Ovary (tissue), 9 donors: ENCODE data around the gene PTPN2. TPM values are rescaled to one million over a fixed set of nuclear protein-coding genes. Genes with fewer than 3 reads are reported as not detected.

Experiments
- DNase-seq, 5 donors: peaks; one replicate each; pipeline ENCODE4 v3.0.0-alpha.2; 2019 to 2020
- H3K27ac ChIP-seq, 2 donors: fragments of 200-600 bp; one replicate each; pipeline versions ENCODE4 v1.5.1 to v1.8.0; 2019 to 2022
- H3K27me3 ChIP-seq: fragments of 200-600 bp; one replicate; pipeline ENCODE4 v1.8.0; 2022
- H3K36me3 ChIP-seq: fragments of 200-600 bp; sonication (generic); one replicate; pipeline ENCODE4 v1.5.1; 2019
- H3K4me1 ChIP-seq: one replicate; pipeline ENCODE4 v1.8.1; 2013; ENCODE audit warnings: mild to moderate bottlenecking, moderate library complexity; ENCODE audit not compliant: insufficient read depth
- H3K4me3 ChIP-seq: fragments of 200-600 bp; sonication (generic); one replicate; pipeline ENCODE4 v1.5.1; 2017
- H3K9me3 ChIP-seq, 2 donors: fragments of 200-600 bp in 1 of 2; sonication (generic) in 1 of 2; one replicate each; pipeline versions ENCODE4 v1.5.1 to v1.8.1; 2013 to 2019; ENCODE audit warnings: mild to moderate bottlenecking in 1 of 2, moderate library complexity in 1 of 2
- CTCF ChIP-seq, 3 donors: fragments of 450-650 bp in 2 of 3; fragments of 200-600 bp in 1 of 3; IDR thresholded peaks; one replicate each; pipeline versions ENCODE4 v1.5.1 to v1.8.0; 2016 to 2022; ENCODE audit warnings: antibody characterized with exemption in 3 of 3, mild to moderate bottlenecking in 1 of 3
- EP300 ChIP-seq: sonication (generic); formaldehyde crosslinking; IDR thresholded peaks from one replicate; pipeline ENCODE4 v1.6.1; 2017; ENCODE audit warnings: antibody characterized with exemption
- POLR2A ChIP-seq: fragments of 450-650 bp; IDR thresholded peaks from one replicate; pipeline ENCODE4 v1.6.1; 2017; ENCODE audit warnings: antibody characterized with exemption, mild to moderate bottlenecking, moderate library complexity
- WGBS, 3 donors: extraction: QIAGEN DNeasy Blood & Tissue Kit in 1 of 3; methylation state at CpG; one replicate each; pipeline versions ENCODE4 v1.1.5 to v1.1.7; 2013 to 2017; 5-methylcytosine and 5-hydroxymethylcytosine counted together
- intact Hi-C, 4 donors: fragments of 100-400 bp; cut with DNase I; formaldehyde crosslinking; loops; one replicate each; pipeline versions ENCODE4 v1.11.0 to v1.15.1; 2022 to 2023
- polyA plus RNA-seq, 2 donors: library from polyadenylated mRNA; stranded (reverse); fragments of 200-250 nt in 1 of 2; fragments of 350-450 nt in 1 of 2; fragmentation: Illumina TruSeq in 1 of 2; extraction: RNeasy Lipid Tissue Mini Kit (QIAGEN cat#74804) in 1 of 2; gene quantifications; one replicate each; pipeline ENCODE4 v1.2.3, GENCODE V29; 2013 to 2014
- total RNA-seq, 7 donors: library from RNA; depleted of rRNA in 2 of 7; stranded (reverse); fragments of >200 nt in 2 of 7; fragmentation: NEBNext Ultra II Directional in 3 of 7; extraction: Animal tissue kit (Norgen Biotek cat#: 25700) in 3 of 7; gene quantifications; one replicate each; pipeline versions ENCODE4 v1.1.0 to v1.2.4, GENCODE V29; 2016 to 2023
- donor health status: DM: no; HTN: no; CAD: no; lungs with moderate emphysema.
- donor health status: DM: no; HTN: no; CAD: no.
- donor health status: Bipolar disorder and iron deficiency.
- donor health status: DM: yes; HTN: yes; CAD: no.
- donor health status: DM: no; HTN: no; CAD: no.
- donor health status: DM: yes; HTN: yes; CAD: no.

PTPN2 gene
- total and polyA plus RNA-seq, 9 donors = 29.4 to 48.1 (median 36.2) TPM

DNA sequence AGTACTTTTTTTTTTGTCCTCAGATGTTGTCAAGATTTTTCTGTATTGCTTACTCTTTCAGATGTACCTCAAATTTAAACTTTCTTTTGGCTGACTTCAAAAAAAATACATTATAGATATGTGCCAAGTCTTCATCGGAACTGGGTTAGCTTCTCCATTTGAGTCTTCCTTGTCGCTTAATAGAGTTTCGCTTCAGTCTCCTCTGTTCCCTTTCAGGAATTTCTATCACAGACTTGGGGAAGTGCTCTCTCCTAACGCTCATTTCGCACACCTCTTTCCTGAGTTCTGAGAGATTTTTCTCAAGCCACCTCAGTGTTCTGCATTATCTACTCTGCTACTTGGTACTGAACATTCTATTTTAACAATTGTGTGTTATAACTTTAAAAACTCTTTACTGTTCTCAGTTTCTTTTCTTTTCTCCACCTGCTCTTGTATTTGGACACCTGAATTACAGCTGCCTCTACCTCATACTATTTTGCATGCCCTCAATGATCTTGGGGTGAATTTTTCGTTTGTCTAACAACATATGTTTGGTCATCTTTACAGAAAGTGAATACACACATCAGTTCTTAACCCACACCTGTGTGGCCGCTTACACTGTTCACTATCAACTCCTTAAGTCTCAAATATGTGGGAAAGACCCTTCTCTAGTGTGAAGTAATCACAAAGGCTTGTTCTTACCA, 16.5 kb downstream of the PTPN2 start:
- Histone ChIP-seq H3K4me3 (no peak overlapping the region), H3K4me1 (no peaks in the 10 kb centered on the region), H3K27ac (no peak overlapping the region), H3K27me3 (no peaks in the 10 kb centered on the region), H3K9me3 (no peaks in the 10 kb centered on the region), H3K36me3 (no peaks in the 10 kb centered on the region)
- WGBS, 3 donors = 88 to 89% (median 89%) methylated on average over 7 of the region's 7 CpGs
- intact Hi-C loops = no loop called here
- no peak for TF ChIP-seq CTCF (IDR thresholded peaks at IDR 0.05)
- no peak for TF ChIP-seq POLR2A
- no peak for TF ChIP-seq EP300
- no peak for DNase-seq

- no peaks in the 10 kb centered on the region for H3K36me3 ChIP-seq
Observed at GRCh38 chr18:12863687-12864216, 20.3 kb downstream of the PTPN2 start.

DNA sequence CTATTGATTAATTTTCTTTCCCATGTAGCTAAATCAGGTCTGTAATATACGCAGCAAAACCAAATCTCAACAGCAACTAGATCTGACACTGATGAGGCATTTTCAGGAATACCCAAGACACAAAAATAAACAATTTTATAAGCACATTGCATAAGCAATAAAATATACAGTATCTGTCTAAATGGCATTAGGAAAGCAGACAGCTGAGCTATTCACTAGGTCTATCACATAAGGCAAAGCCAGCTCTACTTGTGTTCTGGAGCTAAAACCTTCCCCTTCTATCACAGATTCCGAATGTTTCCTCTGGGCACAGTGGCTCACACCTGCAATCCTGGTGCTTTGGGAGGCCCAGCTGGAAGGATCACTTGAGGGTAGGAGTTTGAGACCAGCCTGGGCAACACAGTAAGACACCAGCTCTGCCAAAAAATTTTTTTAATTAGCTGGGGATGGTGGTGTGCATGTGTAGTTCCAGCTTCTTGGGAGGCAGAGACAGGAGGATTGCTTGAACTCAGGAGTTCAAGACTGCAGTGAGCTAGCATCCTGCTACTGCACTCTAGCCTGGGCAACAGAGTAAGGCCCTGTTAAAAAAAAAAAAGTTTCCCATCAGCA, 21.1 kb downstream of the PTPN2 start:
- H3K27ac ChIP-seq = no peak overlapping the region
- WGBS, 3 donors = 90 to 100% (median 95%) methylated on average over 2 of the region's 2 CpGs
- intact Hi-C loops = no loop called here

More at GRCh38 chr18:12863687-12864216, 20.3 kb downstream of the PTPN2 start:
- H3K9me3 ChIP-seq = no peaks in the 10 kb centered on the region
- no peaks in the 10 kb centered on the region for H3K27me3 ChIP-seq
- intact Hi-C loops = no loop called here
- WGBS, 3 donors = 54 to 63% (median 56%) methylated on average over 3 of the region's 3 CpGs
- no peak overlapping the region for H3K27ac ChIP-seq
- TF ChIP-seq POLR2A (no peak), CTCF (IDR thresholded peaks at IDR 0.05) (no peak), EP300 (no peak)
- H3K4me3 ChIP-seq = no peak overlapping the region
- no peaks in the 10 kb centered on the region for H3K4me1 ChIP-seq
- DNase-seq = no peak

DNA sequence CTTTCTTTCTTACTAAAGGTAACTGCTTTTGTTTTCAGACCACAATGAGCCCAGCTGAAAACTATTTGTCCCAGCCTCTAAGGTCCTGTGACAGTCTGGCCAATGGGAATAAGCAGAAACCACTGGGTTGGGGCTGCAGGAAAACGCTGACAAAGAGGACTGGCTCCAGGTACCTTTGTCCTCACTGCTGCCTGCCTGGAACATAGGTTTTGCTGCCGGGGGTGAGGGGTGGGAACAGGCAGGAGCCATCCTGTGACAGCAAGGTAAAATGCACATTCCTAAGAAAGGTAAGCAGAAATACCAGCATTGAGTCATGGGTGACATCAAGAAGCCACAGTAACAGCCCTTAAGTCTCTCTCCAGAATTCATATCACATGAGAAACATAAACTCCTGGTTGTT, 21.6 kb downstream of the PTPN2 start:
- TF ChIP-seq CTCF (IDR thresholded peaks at IDR 0.05) (no peak), EP300 (no peak), POLR2A (no peak)
- Histone ChIP-seq H3K4me1 (no peaks in the 10 kb centered on the region), H3K27ac (no peak overlapping the region), H3K27me3 (no peaks in the 10 kb centered on the region), H3K9me3 (no peaks in the 10 kb centered on the region), H3K4me3 (no peak overlapping the region), H3K36me3 (no peaks in the 10 kb centered on the region)
- DNase-seq = no peak
- 70 to 79% (median 76%) methylated on average over 2 of the region's 2 CpGs for WGBS, 3 donors
- intact Hi-C loops = no loop called here

More for the DNA sequence above, 21.1 kb downstream of the PTPN2 start:
- H3K27me3 ChIP-seq = no peaks in the 10 kb centered on the region
- H3K4me1 ChIP-seq = no peaks in the 10 kb centered on the region
- H3K9me3 ChIP-seq = no peaks in the 10 kb centered on the region
- H3K36me3 ChIP-seq = no peaks in the 10 kb centered on the region
- TF ChIP-seq POLR2A = no peak
- no peak for TF ChIP-seq CTCF (IDR thresholded peaks at IDR 0.05)
- TF ChIP-seq EP300 = no peak
- no peak for DNase-seq
- no peak overlapping the region for H3K4me3 ChIP-seq
